A549 (cell line): Measurements from ENCODE around the gene DISP1.

Experiments used
- POLR2A ChIP-seq: IDR thresholded peaks from 2 replicates; pipeline ENCODE4 v1.6.1; 2012; ENCODE audit warnings: mild to moderate bottlenecking, low read length
- TF ChIP-seq, protein P1 (sequence below): fragments of >200 bp; sonication (Bioruptor Twin); formaldehyde crosslinking; IDR thresholded peaks from 3 replicates; pipeline ENCODE4 v1.6.1; 2016
- TF ChIP-seq, protein P2 (sequence below): fragments of >200 bp; sonication (Bioruptor Twin); formaldehyde crosslinking; IDR thresholded peaks from 3 replicates; pipeline ENCODE4 v1.5.1; 2016
- TF ChIP-seq, protein P3 (sequence below): IDR thresholded peaks from 2 replicates; pipeline ENCODE4 v1.6.1; 2012

DNA sequence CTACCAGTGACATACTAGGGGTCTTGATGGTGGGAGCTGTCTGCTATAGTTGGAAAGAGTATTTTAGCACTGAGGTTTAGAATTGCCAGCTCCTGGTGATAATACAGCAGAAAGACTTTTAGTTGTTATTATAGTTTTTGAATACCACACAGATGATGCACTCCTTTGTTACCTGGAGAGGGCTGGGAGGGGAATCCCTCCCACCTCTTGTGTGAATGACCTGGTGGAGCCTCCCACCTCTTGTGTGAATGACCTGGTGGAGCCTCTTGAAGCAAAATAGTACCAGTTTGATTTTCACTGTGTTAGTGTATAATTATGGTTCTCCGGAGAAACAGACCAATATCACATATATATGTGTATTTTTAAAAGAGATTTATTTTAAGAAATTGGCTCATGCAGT is 3.3 kb downstream of the DISP1 start:
- no peak for TF ChIP-seq POLR2A
- TF ChIP-seq, protein P1, sequence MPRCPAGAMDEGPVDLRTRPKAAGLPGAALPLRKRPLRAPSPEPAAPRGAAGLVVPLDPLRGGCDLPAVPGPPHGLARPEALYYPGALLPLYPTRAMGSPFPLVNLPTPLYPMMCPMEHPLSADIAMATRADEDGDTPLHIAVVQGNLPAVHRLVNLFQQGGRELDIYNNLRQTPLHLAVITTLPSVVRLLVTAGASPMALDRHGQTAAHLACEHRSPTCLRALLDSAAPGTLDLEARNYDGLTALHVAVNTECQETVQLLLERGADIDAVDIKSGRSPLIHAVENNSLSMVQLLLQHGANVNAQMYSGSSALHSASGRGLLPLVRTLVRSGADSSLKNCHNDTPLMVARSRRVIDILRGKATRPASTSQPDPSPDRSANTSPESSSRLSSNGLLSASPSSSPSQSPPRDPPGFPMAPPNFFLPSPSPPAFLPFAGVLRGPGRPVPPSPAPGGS: no peak
- TF ChIP-seq, protein P2, sequence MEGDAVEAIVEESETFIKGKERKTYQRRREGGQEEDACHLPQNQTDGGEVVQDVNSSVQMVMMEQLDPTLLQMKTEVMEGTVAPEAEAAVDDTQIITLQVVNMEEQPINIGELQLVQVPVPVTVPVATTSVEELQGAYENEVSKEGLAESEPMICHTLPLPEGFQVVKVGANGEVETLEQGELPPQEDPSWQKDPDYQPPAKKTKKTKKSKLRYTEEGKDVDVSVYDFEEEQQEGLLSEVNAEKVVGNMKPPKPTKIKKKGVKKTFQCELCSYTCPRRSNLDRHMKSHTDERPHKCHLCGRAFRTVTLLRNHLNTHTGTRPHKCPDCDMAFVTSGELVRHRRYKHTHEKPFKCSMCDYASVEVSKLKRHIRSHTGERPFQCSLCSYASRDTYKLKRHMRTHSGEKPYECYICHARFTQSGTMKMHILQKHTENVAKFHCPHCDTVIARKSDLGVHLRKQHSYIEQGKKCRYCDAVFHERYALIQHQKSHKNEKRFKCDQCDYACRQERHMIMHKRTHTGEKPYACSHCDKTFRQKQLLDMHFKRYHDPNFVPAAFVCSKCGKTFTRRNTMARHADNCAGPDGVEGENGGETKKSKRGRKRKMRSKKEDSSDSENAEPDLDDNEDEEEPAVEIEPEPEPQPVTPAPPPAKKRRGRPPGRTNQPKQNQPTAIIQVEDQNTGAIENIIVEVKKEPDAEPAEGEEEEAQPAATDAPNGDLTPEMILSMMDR: no peak
- TF ChIP-seq, protein P3, sequence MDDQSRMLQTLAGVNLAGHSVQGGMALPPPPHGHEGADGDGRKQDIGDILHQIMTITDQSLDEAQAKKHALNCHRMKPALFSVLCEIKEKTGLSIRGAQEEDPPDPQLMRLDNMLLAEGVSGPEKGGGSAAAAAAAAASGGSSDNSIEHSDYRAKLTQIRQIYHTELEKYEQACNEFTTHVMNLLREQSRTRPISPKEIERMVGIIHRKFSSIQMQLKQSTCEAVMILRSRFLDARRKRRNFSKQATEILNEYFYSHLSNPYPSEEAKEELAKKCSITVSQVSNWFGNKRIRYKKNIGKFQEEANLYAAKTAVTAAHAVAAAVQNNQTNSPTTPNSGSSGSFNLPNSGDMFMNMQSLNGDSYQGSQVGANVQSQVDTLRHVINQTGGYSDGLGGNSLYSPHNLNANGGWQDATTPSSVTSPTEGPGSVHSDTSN: no peak
